ENCODE results near the gene TMCC3.
A peak's percentile ranks its signal among the peaks of the same experiment; 100 is the strongest.

Gene TMCC3

GRCh38 chr12:94621662-94622359 lies 28.5 kb downstream of the TMCC3 start:
- H3K4me1 ChIP-seq (ENCODE audit: insufficient read depth, low read length) = peaks cover 5% of the 10 kb centered on the region; the same call in 1 of the 2 replicates
- no peak overlapping the region for H3K9ac ChIP-seq (ENCODE audit: low read depth, low read length)
- no peaks in the 10 kb centered on the region for H4K20me1 ChIP-seq (ENCODE audit: insufficient read depth, low read length)
- H3K79me2 ChIP-seq (ENCODE audit: insufficient read depth, low read length) = no peaks in the 10 kb centered on the region
- H3K9me3 ChIP-seq (ENCODE audit: insufficient read depth, low read length, severe bottlenecking) = no peaks in the 10 kb centered on the region
- no peak for TF ChIP-seq CTCF (IDR thresholded peaks at IDR 0.05; ENCODE audit: borderline replicate concordance, extremely low read depth, low read length, poor library complexity, severe bottlenecking)
- no peak for TF ChIP-seq EZH2 (IDR thresholded peaks at IDR 0.05; ENCODE audit: borderline replicate concordance, low read depth, low read length, severe bottlenecking)
- H3K27ac ChIP-seq (ENCODE audit: low read length) = no peak overlapping the region
- no peaks in the 10 kb centered on the region for H3K36me3 ChIP-seq (ENCODE audit: insufficient read depth, low read length)
- H2AFZ ChIP-seq (ENCODE audit: low read depth, low read length) = 0 out of 2 replicates have a peak overlapping the region, but pooled peaks have one; percentile 19
- no peak overlapping the region for H3K4me3 ChIP-seq (ENCODE audit: low read depth in 1 of 2, low read length in 2 of 2)
- H3K4me2 ChIP-seq (ENCODE audit: insufficient read depth, low read length) = peak overlapping the region; percentile 30; the same call in 1 of the 2 replicates
- no peaks in the 10 kb centered on the region for H3K27me3 ChIP-seq (ENCODE audit: insufficient read depth, low read length, poor library complexity)
- ATAC-seq (ENCODE audit: insufficient read depth, low read depth) (peak; percentile 85), DNase-seq (peak; percentile 31)

GRCh38 chr12:94620621-94621020 lies 29.7 kb downstream of the TMCC3 start:
- no peaks in the 10 kb centered on the region for H3K27me3 ChIP-seq (ENCODE audit: insufficient read depth, low read length, poor library complexity)
- H3K79me2 ChIP-seq (ENCODE audit: insufficient read depth, low read length) = no peaks in the 10 kb centered on the region
- no peaks in the 10 kb centered on the region for H3K36me3 ChIP-seq (ENCODE audit: insufficient read depth, low read length)
- ATAC-seq (ENCODE audit: insufficient read depth, low read depth) (no peak), DNase-seq (no peak)
- no peaks in the 10 kb centered on the region for H3K9me3 ChIP-seq (ENCODE audit: insufficient read depth, low read length, severe bottlenecking)
- TF ChIP-seq EZH2 (IDR thresholded peaks at IDR 0.05; ENCODE audit: borderline replicate concordance, low read depth, low read length, severe bottlenecking) = no peak
- TF ChIP-seq CTCF (IDR thresholded peaks at IDR 0.05; ENCODE audit: borderline replicate concordance, extremely low read depth, low read length, poor library complexity, severe bottlenecking) = no peak
- peaks cover 5% of the 10 kb centered on the region; the same call in 1 of the 2 replicates for H3K4me1 ChIP-seq (ENCODE audit: insufficient read depth, low read length)
- no peak overlapping the region for H3K27ac ChIP-seq (ENCODE audit: low read length)
- no peak overlapping the region for H2AFZ ChIP-seq (ENCODE audit: low read depth, low read length)
- H3K4me3 ChIP-seq (ENCODE audit: low read depth in 1 of 2, low read length in 2 of 2) = no peak overlapping the region
- no peak overlapping the region for H3K9ac ChIP-seq (ENCODE audit: low read depth, low read length)
- H4K20me1 ChIP-seq (ENCODE audit: insufficient read depth, low read length) = no peaks in the 10 kb centered on the region
- no peak overlapping the region for H3K4me2 ChIP-seq (ENCODE audit: insufficient read depth, low read length)

GRCh38 chr12:94618995-94619695 lies 31.2 kb downstream of the TMCC3 start:
- Histone ChIP-seq H3K4me1 (ENCODE audit: insufficient read depth, low read length) (peaks cover 5% of the 10 kb centered on the region; the same call in 1 of the 2 replicates), H3K4me2 (ENCODE audit: insufficient read depth, low read length) (no peak overlapping the region), H3K27ac (ENCODE audit: low read length) (no peak overlapping the region), H3K27me3 (ENCODE audit: insufficient read depth, low read length, poor library complexity) (no peaks in the 10 kb centered on the region), H3K9me3 (ENCODE audit: insufficient read depth, low read length, severe bottlenecking) (no peaks in the 10 kb centered on the region), H4K20me1 (ENCODE audit: insufficient read depth, low read length) (no peaks in the 10 kb centered on the region), H3K4me3 (ENCODE audit: low read depth in 1 of 2, low read length in 2 of 2) (no peak overlapping the region), H3K9ac (ENCODE audit: low read depth, low read length) (no peak overlapping the region), H3K36me3 (ENCODE audit: insufficient read depth, low read length) (no peaks in the 10 kb centered on the region), H3K79me2 (ENCODE audit: insufficient read depth, low read length) (no peaks in the 10 kb centered on the region), H2AFZ (ENCODE audit: low read depth, low read length) (no peak overlapping the region)
- TF ChIP-seq EZH2 (IDR thresholded peaks at IDR 0.05; ENCODE audit: borderline replicate concordance, low read depth, low read length, severe bottlenecking) (no peak), CTCF (IDR thresholded peaks at IDR 0.05; ENCODE audit: borderline replicate concordance, extremely low read depth, low read length, poor library complexity, severe bottlenecking) (no peak)
- DNase-seq (no peak), ATAC-seq (ENCODE audit: insufficient read depth, low read depth) (no peak)
